Keratinocyte (primary cell): ENCODE results near the gene LONP2. TPM values are rescaled to one million over a fixed set of nuclear protein-coding genes. Genes with fewer than 3 reads are reported as not detected.

Source experiments
- DNase-seq: peaks from one replicate; pipeline ENCODE4 v3.0.0-alpha.2; 2011; ENCODE audit warnings: low read depth, missing footprints, low spot score
- FAIRE-seq: peaks from 2 replicates; lab custom pipeline; 2011; peaks lifted over from hg19 to GRCh38; lab: Jason Lieb, UNC
- H2AFZ ChIP-seq: 2 replicates; pipeline ENCODE4 v1.6.0; 2012; ENCODE audit warnings: low read length, control low read depth, inconsistent platforms; ENCODE audit not compliant: control insufficient read depth
- H3K27ac ChIP-seq: 2 replicates; pipeline ENCODE4 v1.5.1; 2011; ENCODE audit warnings: low read length; ENCODE audit not compliant: control insufficient read depth, insufficient read depth
- H3K27me3 ChIP-seq: 3 replicates; pipeline ENCODE4 v1.6.0; 2011; ENCODE audit warnings: low read length; ENCODE audit not compliant: control insufficient read depth, insufficient read depth; ENCODE audit errors: extremely low read depth
- H3K36me3 ChIP-seq, 2 experiments: 2 replicates in 1 of 2; 3 replicates in 1 of 2; pipeline ENCODE4 v1.5.1; 2011; ENCODE audit warnings: low read length in 2 of 2, mild to moderate bottlenecking in 1 of 2; ENCODE audit not compliant: control insufficient read depth in 2 of 2, insufficient read depth in 2 of 2; ENCODE audit errors: extremely low read depth in 1 of 2
- H3K4me1 ChIP-seq: 3 replicates; pipeline ENCODE4 v1.5.1; 2011; ENCODE audit warnings: low read length; ENCODE audit not compliant: control insufficient read depth, insufficient read depth; ENCODE audit errors: extremely low read depth
- H3K4me2 ChIP-seq: 3 replicates; pipeline ENCODE4 v1.6.0; 2011; ENCODE audit warnings: low read depth, low read length; ENCODE audit not compliant: control insufficient read depth, insufficient read depth; ENCODE audit errors: extremely low read depth
- H3K4me3 ChIP-seq, 3 experiments: fragments of 200-600 bp in 1 of 3; sonication (generic) in 1 of 3; 2 replicates in 2 of 3; 3 replicates in 1 of 3; pipeline ENCODE4 v1.5.1; 2011 to 2016; ENCODE audit warnings: low read length in 3 of 3, mild to moderate bottlenecking in 3 of 3, control low read depth in 2 of 3, inconsistent platforms in 1 of 3, low read depth in 1 of 3, mixed read lengths in 1 of 3, mixed run types in 1 of 3, moderate library complexity in 1 of 3; ENCODE audit not compliant: control insufficient read depth in 2 of 3, insufficient read depth in 2 of 3; ENCODE audit errors: extremely low read depth in 1 of 3
- H3K79me2 ChIP-seq: 2 replicates; pipeline ENCODE4 v1.6.0; 2012; ENCODE audit warnings: low read length; ENCODE audit not compliant: control insufficient read depth, insufficient read depth
- H3K9ac ChIP-seq: 3 replicates; pipeline ENCODE4 v1.6.0; 2011; ENCODE audit warnings: low read length; ENCODE audit not compliant: control insufficient read depth, insufficient read depth; ENCODE audit errors: extremely low read depth
- H3K9me1 ChIP-seq: 3 replicates; pipeline ENCODE4 v1.6.0; 2011; ENCODE audit warnings: low read length; ENCODE audit not compliant: control insufficient read depth, insufficient read depth; ENCODE audit errors: extremely low read depth
- H3K9me3 ChIP-seq: 2 replicates; pipeline ENCODE4 v1.5.1; 2012; ENCODE audit warnings: low read depth, low read length; ENCODE audit not compliant: control insufficient read depth
- H4K20me1 ChIP-seq: 3 replicates; pipeline ENCODE4 v1.6.0; 2011; ENCODE audit warnings: low read length; ENCODE audit not compliant: control insufficient read depth, insufficient read depth; ENCODE audit errors: extremely low read depth
- CTCF ChIP-seq, 3 experiments: IDR thresholded peaks in 1 of 3; conservative IDR thresholded peaks in 1 of 3; optimal IDR thresholded peaks in 1 of 3; 2 replicates in 2 of 3; 3 replicates in 1 of 3; pipeline versions ENCODE3 to v1.5.1; 2011; ENCODE audit warnings: low read length in 3 of 3, mild to moderate bottlenecking in 3 of 3, moderate library complexity in 2 of 3, control low read depth in 1 of 3, inconsistent platforms in 1 of 3; ENCODE audit not compliant: insufficient read depth in 2 of 3; ENCODE audit errors: extremely low read depth in 1 of 3
- EZH2 ChIP-seq: IDR thresholded peaks from one replicate; pipeline ENCODE4 v1.6.1; 2012; ENCODE audit warnings: inconsistent platforms, mild to moderate bottlenecking, low read length, moderate library complexity
- dilution Hi-C: fragments of 300-500 bp; cut with MboI; formaldehyde crosslinking; loops from one replicate; pipeline ENCODE4 v1.7.0; 2020; ENCODE audit warnings: low sequenced_read_pairs; ENCODE audit not compliant: extremely low pct_ligation_motif_present
- polyA plus RNA-seq, 5 experiments: library from polyadenylated mRNA; depleted of rRNA in 3 of 5; stranded (reverse) in 3 of 5; stranded (forward) in 1 of 5; unstranded in 1 of 5; fragments of >200 nt; gene quantifications; 1 replicate in 1 of 5; 2 replicates in 3 of 5; 3 replicates in 1 of 5; pipeline versions ENCODE4 v1.2.1 to v1.2.3, GENCODE V29; 2011 to 2012; ENCODE audit warnings: missing spikeins in 2 of 5, low read depth in 1 of 5, low replicate concordance in 1 of 5

Gene LONP2
- polyA plus RNA-seq, 1 donor (not counting 4 experiments of a cell fraction or from before 2014, with no cell fraction given) = 49.4 TPM

DNA sequence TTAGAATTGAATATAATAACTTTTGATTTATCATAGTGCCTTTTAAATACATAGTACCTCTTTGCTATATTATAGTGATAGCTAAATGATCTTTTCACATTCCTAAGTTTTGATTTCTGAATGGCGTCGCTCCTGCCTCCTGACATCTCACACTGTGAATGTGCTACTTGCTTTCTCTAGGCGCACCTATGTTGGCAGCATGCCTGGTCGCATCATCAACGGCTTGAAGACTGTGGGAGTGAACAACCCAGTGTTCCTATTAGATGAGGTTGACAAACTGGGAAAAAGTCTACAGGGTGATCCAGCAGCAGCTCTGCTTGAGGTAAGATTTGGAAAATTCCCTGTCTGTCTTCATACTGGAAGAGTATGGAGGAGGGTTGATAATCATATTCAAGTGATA is 33.1 kb downstream of the LONP2 start:
- Histone ChIP-seq H3K4me1 (no peaks in the 10 kb centered on the region), H3K9me1 (no peaks in the 10 kb centered on the region), H3K9ac (no peak overlapping the region), H4K20me1 (no peaks in the 10 kb centered on the region), H3K27ac (no peak overlapping the region), H3K4me2 (no peak overlapping the region), H2AFZ (no peak overlapping the region), H3K27me3 (no peaks in the 10 kb centered on the region), H3K79me2 (no peaks in the 10 kb centered on the region), H3K4me3 (no peak overlapping the region), H3K36me3 (peaks cover 2 to 4% of the 10 kb centered on the region in 2 experiments), H3K9me3 (no peaks in the 10 kb centered on the region)
- dilution Hi-C loops = no loop called here
- DNase-seq (no peak), FAIRE-seq (no peak)
- TF ChIP-seq CTCF (optimal IDR thresholded peaks at IDR 0.05 in 1 of 3, IDR thresholded peaks at IDR 0.05 in 1 of 3, conservative IDR thresholded peaks at IDR 0.05 in 1 of 3; ENCODE audit: extremely low read depth in 1 of 3, insufficient read depth in 2 of 3, low read length in 3 of 3) (no peak), EZH2 (no peak)

GRCh38 chr16:48279199-48279598 is 35.1 kb downstream of the LONP2 start:
- no peak overlapping the region for H3K4me2 ChIP-seq
- H3K27ac ChIP-seq = no peak overlapping the region
- H3K9me1 ChIP-seq = no peaks in the 10 kb centered on the region
- FAIRE-seq = no peak
- peaks cover 2 to 4% of the 10 kb centered on the region in 2 experiments for H3K36me3 ChIP-seq
- H3K9ac ChIP-seq = no peak overlapping the region
- H3K27me3 ChIP-seq = no peaks in the 10 kb centered on the region
- no peak for DNase-seq
- TF ChIP-seq CTCF (optimal IDR thresholded peaks at IDR 0.05 in 1 of 3, IDR thresholded peaks at IDR 0.05 in 1 of 3, conservative IDR thresholded peaks at IDR 0.05 in 1 of 3; ENCODE audit: extremely low read depth in 1 of 3, insufficient read depth in 2 of 3, low read length in 3 of 3) (no peak), EZH2 (no peak)
- dilution Hi-C loops = no loop called here
- H2AFZ ChIP-seq = no peak overlapping the region
- no peaks in the 10 kb centered on the region for H3K9me3 ChIP-seq
- no peaks in the 10 kb centered on the region for H4K20me1 ChIP-seq
- H3K4me3 ChIP-seq = no peak overlapping the region
- H3K79me2 ChIP-seq = no peaks in the 10 kb centered on the region
- H3K4me1 ChIP-seq = no peaks in the 10 kb centered on the region
